Ishikawa (cell line): Measurements from ENCODE around the gene RNF2.

Experiments used
- CEBPB ChIP-seq: IDR thresholded peaks from 2 replicates; pipeline ENCODE4 v1.6.1; 2012
- CREB1 ChIP-seq: IDR thresholded peaks from 2 replicates; pipeline ENCODE4 v1.6.1; 2012; ENCODE audit warnings: low read depth
- EGR1 ChIP-seq: IDR thresholded peaks from 2 replicates; pipeline ENCODE4 v1.6.1; 2012
- EP300 ChIP-seq: IDR thresholded peaks from 2 replicates; pipeline ENCODE4 v1.6.1; 2012; ENCODE audit warnings: borderline replicate concordance
- FOXM1 ChIP-seq: IDR thresholded peaks from 2 replicates; pipeline ENCODE4 v1.6.1; 2012; ENCODE audit warnings: low read depth, borderline replicate concordance
- MAX ChIP-seq: IDR thresholded peaks from 2 replicates; pipeline ENCODE4 v1.6.1; 2012
- NFIC ChIP-seq: IDR thresholded peaks from 2 replicates; pipeline ENCODE4 v1.6.1; 2012
- RAD21 ChIP-seq: IDR thresholded peaks from 2 replicates; pipeline ENCODE4 v1.6.1; 2012; ENCODE audit warnings: low read depth
- REST ChIP-seq: IDR thresholded peaks from 2 replicates; pipeline ENCODE4 v1.6.1; 2012; ENCODE audit warnings: low read depth, mild to moderate bottlenecking
- TAF1 ChIP-seq: IDR thresholded peaks from 2 replicates; pipeline ENCODE4 v1.6.1; 2012; ENCODE audit warnings: low read depth, mild to moderate bottlenecking
- TCF12 ChIP-seq: IDR thresholded peaks from 2 replicates; pipeline ENCODE4 v1.6.1; 2012; ENCODE audit warnings: low read depth
- TEAD4 ChIP-seq: IDR thresholded peaks from 2 replicates; pipeline ENCODE4 v1.6.1; 2012
- USF1 ChIP-seq: IDR thresholded peaks from 2 replicates; pipeline ENCODE4 v1.6.1; 2012
- YY1 ChIP-seq: IDR thresholded peaks from 2 replicates; pipeline ENCODE4 v1.6.1; 2012; ENCODE audit warnings: low read depth
- ZBTB7A ChIP-seq: IDR thresholded peaks from 2 replicates; pipeline ENCODE4 v1.6.1; 2012; ENCODE audit warnings: low read depth

The RNF2 gene

GRCh38 chr1:185144233-185144632 is 98.9 kb downstream of the RNF2 start:
- TF ChIP-seq REST (no peak), CEBPB (no peak), RAD21 (no peak), FOXM1 (no peak), EGR1 (no peak), MAX (no peak), NFIC (no peak), ZBTB7A (no peak), USF1 (no peak), EP300 (no peak)

GRCh38 chr1:185151215-185151614 is 105.9 kb downstream of the RNF2 start:
- TF ChIP-seq TEAD4 (no peak), TAF1 (no peak), CEBPB (no peak), FOXM1 (no peak), NFIC (no peak), EP300 (no peak), YY1 (no peak), USF1 (no peak), CREB1 (no peak), REST (no peak), ZBTB7A (no peak), RAD21 (no peak), EGR1 (no peak), MAX (no peak), TCF12 (no peak)
